Heart left ventricle (tissue), 16 donors: ENCODE data around the gene ABHD5. TPM values are rescaled to one million over a fixed set of nuclear protein-coding genes. Genes with fewer than 3 reads are reported as not detected.

Experiments
- ATAC-seq, 4 donors: fragments of 200-7000 bp; cut with Tn5 transposase; one replicate each; pipeline ENCODE4 v1.9.1; 2020 to 2022; ENCODE audit warnings: moderate library complexity in 4 of 4, mild to moderate bottlenecking in 3 of 4, moderate number of reproducible peaks in 1 of 4
- DNase-seq, 5 donors: peaks; one replicate each; pipeline ENCODE4 v3.0.0-alpha.2; 2020
- H3K27ac ChIP-seq, 12 donors: fragments of 200-600 bp; sonication (generic) in 4 of 12; one replicate each; pipeline versions ENCODE4 v1.5.0 to v1.8.0; 2016 to 2022; ENCODE audit warnings: mild to moderate bottlenecking in 2 of 12
- H3K27me3 ChIP-seq, 9 donors: fragments of 200-600 bp; sonication (generic) in 2 of 9; one replicate each; pipeline versions ENCODE4 v1.5.1 to v1.8.0; 2016 to 2022; ENCODE audit warnings: mild to moderate bottlenecking in 3 of 9
- H3K36me3 ChIP-seq, 9 donors: fragments of 200-600 bp; sonication (generic) in 2 of 9; one replicate each; pipeline versions ENCODE4 v1.5.0 to v1.8.0; 2018 to 2022; ENCODE audit warnings: mild to moderate bottlenecking in 2 of 9
- H3K4me1 ChIP-seq, 12 donors: fragments of 200-600 bp; sonication (generic) in 4 of 12; one replicate each; pipeline versions ENCODE4 v1.5.0 to v1.8.0; 2016 to 2022; ENCODE audit warnings: mild to moderate bottlenecking in 3 of 12
- H3K4me3 ChIP-seq, 12 donors: fragments of 200-600 bp; sonication (generic) in 4 of 12; one replicate each; pipeline versions ENCODE4 v1.5.0 to v1.8.0; 2017 to 2022; ENCODE audit warnings: mild to moderate bottlenecking in 9 of 12, moderate library complexity in 4 of 12
- H3K9me3 ChIP-seq, 12 donors: fragments of 200-600 bp; sonication (generic) in 4 of 12; one replicate each; pipeline versions ENCODE4 v1.5.0 to v1.8.0; 2016 to 2022; ENCODE audit warnings: mild to moderate bottlenecking in 1 of 12
- POLR2A ChIP-seq, 2 donors: fragments of 450-650 bp; IDR thresholded peaks; one replicate each; pipeline ENCODE4 v1.6.1; 2017; ENCODE audit warnings: antibody characterized with exemption in 2 of 2, mild to moderate bottlenecking in 2 of 2, moderate library complexity in 2 of 2
- WGBS, 4 donors: extraction: QIAGEN DNeasy Blood & Tissue Kit in 2 of 4; methylation state at CpG; one replicate each; pipeline versions ENCODE4 v1.1.5 to v1.1.7; 2013 to 2018; 5-methylcytosine and 5-hydroxymethylcytosine counted together
- intact Hi-C, 10 donors: fragments of 100-400 bp; cut with DNase I; formaldehyde crosslinking; loops; one replicate each; pipeline versions ENCODE4 v1.11.1 to v1.14.2; 2022
- polyA plus RNA-seq, 2 donors: library from polyadenylated mRNA; stranded (reverse); fragments of 200-250 nt; gene quantifications; one replicate each; pipeline ENCODE4 v1.2.3, GENCODE V29; 2013
- total RNA-seq, 9 donors: library from RNA; depleted of rRNA in 2 of 9; stranded (reverse); fragments of >200 nt in 2 of 9; fragmentation: NEBNext Ultra II Directional in 3 of 9; extraction: Animal tissue kit (Norgen Biotek cat#: 25700) in 3 of 9; gene quantifications; one replicate each; pipeline versions ENCODE4 v1.1.0 to v1.2.4, GENCODE V29; 2016 to 2023
- TF ChIP-seq, protein P1 (sequence below), 12 donors: fragments of 200-600 bp; sonication (generic) in 4 of 12; IDR thresholded peaks; one replicate each; pipeline versions ENCODE4 v1.5.0 to v1.8.0; 2018 to 2022; ENCODE audit warnings: antibody characterized with exemption in 12 of 12, mild to moderate bottlenecking in 5 of 12
- donor health status: ischemic (EF 13 %, LVEDD 7.1; RV severe dilation, severe dysfunction).
- donor health status: healthy with polysubstance abuse.
- donor health status: DM: no; HTN: yes; CAD: no.
- donor health status: DM: no; HTN: no; CAD: no.
- donor health status: ischemic (EF 25% LVEDD 6.9; RV normal size, moderate dysfunction).
- donor health status: ischemic (EF 25% LVEDD 5.7; RV mildly dilated, moderate dysfunction).
- donor health status: healthy.
- donor health status: DM: yes; HTN: yes; CAD: no.
- donor health status: ischemic (EF 35%, LVEDD 5.7; RV mildly dilated, moderate dysfunction).
- donor health status: nonischemic (EF 11% LVEDD 7.7; RV severe dilation, severe dysfunction).
- donor health status: DM: yes; HTN: yes; CAD: no.
- donor health status: PGD.
- donor health status: ischemic (EF 29% LVEDD 5.4; RV normal size, mild dysfunction).
- donor health status: nonischemic (EF 23%, LVEDD 6.1; RV moderate dilation, normal function).

The ABHD5 gene
- total and polyA plus RNA-seq, 11 donors = 8.5 to 103 (median 26.7) TPM

DNA sequence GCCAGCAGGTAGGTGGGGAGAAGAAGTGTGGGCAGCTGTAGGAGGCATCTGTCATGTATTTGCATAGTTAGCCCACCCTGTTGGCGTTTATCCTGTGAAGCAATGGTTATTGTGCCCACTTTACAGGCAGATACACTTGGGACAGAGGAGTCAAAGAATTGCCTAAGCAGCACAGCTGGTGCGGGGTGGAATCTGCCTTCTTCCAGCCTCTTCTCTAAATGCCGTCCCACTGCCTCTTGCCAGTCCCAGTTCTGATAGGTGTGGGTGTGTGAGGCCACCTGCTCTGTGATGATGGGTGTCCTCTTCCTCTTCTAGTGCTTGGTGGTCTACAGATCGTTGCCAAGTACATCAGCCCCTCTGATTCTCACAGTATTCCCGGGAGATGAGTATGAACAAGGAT, 80.9 kb downstream of the ABHD5 start:
- H3K36me3 ChIP-seq = no peaks in the 10 kb centered on the region
- no peaks in the 10 kb centered on the region for H3K9me3 ChIP-seq
- WGBS, 4 donors = 73 to 82% (median 77%) methylated on average over 5 of the region's 5 CpGs
- peak overlapping the region in 11 of 12 donors; percentile 81 to 90 (median 87) for H3K27ac ChIP-seq
- TF ChIP-seq POLR2A (IDR thresholded peaks at IDR 0.05) = no peak
- TF ChIP-seq, protein P1, sequence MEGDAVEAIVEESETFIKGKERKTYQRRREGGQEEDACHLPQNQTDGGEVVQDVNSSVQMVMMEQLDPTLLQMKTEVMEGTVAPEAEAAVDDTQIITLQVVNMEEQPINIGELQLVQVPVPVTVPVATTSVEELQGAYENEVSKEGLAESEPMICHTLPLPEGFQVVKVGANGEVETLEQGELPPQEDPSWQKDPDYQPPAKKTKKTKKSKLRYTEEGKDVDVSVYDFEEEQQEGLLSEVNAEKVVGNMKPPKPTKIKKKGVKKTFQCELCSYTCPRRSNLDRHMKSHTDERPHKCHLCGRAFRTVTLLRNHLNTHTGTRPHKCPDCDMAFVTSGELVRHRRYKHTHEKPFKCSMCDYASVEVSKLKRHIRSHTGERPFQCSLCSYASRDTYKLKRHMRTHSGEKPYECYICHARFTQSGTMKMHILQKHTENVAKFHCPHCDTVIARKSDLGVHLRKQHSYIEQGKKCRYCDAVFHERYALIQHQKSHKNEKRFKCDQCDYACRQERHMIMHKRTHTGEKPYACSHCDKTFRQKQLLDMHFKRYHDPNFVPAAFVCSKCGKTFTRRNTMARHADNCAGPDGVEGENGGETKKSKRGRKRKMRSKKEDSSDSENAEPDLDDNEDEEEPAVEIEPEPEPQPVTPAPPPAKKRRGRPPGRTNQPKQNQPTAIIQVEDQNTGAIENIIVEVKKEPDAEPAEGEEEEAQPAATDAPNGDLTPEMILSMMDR (IDR thresholded peaks at IDR 0.05) = no peak
- ATAC-seq = no peak
- H3K4me3 ChIP-seq = no peak overlapping the region
- no peak for DNase-seq
- no peaks in the 10 kb centered on the region for H3K27me3 ChIP-seq
- H3K4me1 ChIP-seq = peaks cover 0 to 54% (median 30%) of the 10 kb centered on the region in 12 donors
- intact Hi-C loops = loop anchor here in 3 of 10 donors (2.0 to 10.0 kb wide), 4 partner anchors 149 to 433 kb away; partner anchors contain the start of gene ANO10 (in 1 of the 3)

DNA sequence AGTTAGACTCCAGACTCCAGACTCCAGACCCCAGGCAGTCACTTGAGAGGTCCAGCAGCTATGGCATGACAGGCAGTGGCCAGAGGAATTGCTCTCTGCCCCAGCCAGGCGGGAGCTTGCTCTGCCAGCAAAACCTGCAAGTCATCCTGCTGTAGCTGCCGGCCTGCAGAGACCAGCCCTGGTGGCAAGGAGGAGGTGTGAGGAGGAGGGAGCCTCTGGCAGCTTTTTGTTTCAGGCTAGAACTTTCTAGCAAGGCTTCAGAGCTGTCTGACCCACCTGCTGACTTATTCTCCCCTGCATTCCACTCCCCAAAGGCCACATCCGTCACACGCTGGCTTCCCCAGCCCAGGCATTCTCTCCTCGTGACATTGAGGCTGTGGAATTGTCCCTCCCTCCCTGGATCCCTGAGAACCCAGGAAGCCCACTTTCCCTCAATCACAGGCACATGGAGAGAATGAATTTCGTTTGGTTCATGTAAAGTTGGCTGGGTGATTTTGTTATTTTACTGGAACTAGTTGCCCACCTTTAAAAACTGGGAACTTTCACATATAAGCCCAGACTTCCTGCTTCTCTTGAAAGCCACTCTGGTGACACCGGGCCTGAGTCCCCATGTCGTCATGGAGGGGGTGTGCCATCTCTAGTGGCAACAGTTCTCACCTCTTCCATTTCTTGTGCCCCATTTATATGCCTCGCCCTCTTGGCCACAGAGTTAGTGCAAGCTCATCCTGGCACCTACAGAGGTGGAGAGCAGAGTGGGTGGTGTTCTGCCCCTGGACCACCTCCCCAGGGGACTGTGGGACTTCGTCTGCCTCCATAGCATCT, 82.7 kb downstream of the ABHD5 start:
- intact Hi-C loops = loop anchor here in 2 of 10 donors (5.0 to 10.0 kb wide), 3 partner anchors 151 to 431 kb away; partner anchors contain the start of gene ANO10 (in 1 of the 2)
- no peak overlapping the region for H3K4me3 ChIP-seq
- 56 to 61% (median 59%) methylated on average over 10 of the region's 10 CpGs for WGBS, 4 donors
- peaks cover 0 to 40% (median 27%) of the 10 kb centered on the region in 12 donors for H3K4me1 ChIP-seq
- peak; percentile 42 to 70 (median 57) for DNase-seq
- H3K9me3 ChIP-seq = no peaks in the 10 kb centered on the region
- H3K27ac ChIP-seq = peak overlapping the region in 10 of 12 donors; percentile 26 to 77 (median 45)
- no peaks in the 10 kb centered on the region for H3K36me3 ChIP-seq
- TF ChIP-seq, protein P1 (IDR thresholded peaks at IDR 0.05) = no peak
- no peak for TF ChIP-seq POLR2A (IDR thresholded peaks at IDR 0.05)
- no peaks in the 10 kb centered on the region for H3K27me3 ChIP-seq
- peak in 2 of 4 donors; percentile 23 to 27 for ATAC-seq

DNA sequence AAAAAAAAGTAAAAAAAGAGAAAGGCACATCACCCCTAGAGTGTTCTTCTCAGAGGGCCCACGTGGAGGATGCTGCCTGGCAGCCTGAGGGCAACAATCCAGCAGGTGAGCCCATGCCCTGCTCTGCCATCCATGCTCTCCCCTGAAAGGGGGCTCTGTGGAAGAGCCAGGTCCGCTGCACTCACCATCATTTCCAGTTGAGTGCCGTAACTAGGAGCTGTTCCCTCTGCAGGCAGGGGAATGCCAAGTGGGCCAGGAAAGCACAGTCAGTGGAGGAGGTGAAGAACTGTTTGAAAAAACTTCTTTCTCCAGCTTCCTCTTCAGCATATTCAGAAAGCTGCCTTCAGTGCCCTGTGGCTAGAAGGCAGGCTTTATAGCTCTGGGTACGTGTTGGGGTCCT, 84.1 kb downstream of the ABHD5 start:
- H3K27me3 ChIP-seq = no peaks in the 10 kb centered on the region
- H3K9me3 ChIP-seq = no peaks in the 10 kb centered on the region
- H3K4me1 ChIP-seq = peaks cover 0 to 27% (median 16%) of the 10 kb centered on the region in 12 donors
- H3K36me3 ChIP-seq = no peaks in the 10 kb centered on the region
- DNase-seq (no peak), ATAC-seq (no peak)
- no peak for TF ChIP-seq POLR2A (IDR thresholded peaks at IDR 0.05)
- TF ChIP-seq, protein P1 (IDR thresholded peaks at IDR 0.05) = no peak
- H3K27ac ChIP-seq = no peak overlapping the region
- no peak overlapping the region for H3K4me3 ChIP-seq
- intact Hi-C loops = loop anchor here in 2 of 10 donors (5.0 to 10.0 kb wide), 3 partner anchors 152 to 430 kb away; partner anchors contain the start of gene ANO10 (in 1 of the 2)
- WGBS, 4 donors = 79 to 90% (median 83%) methylated on average over 4 of the region's 4 CpGs

DNA sequence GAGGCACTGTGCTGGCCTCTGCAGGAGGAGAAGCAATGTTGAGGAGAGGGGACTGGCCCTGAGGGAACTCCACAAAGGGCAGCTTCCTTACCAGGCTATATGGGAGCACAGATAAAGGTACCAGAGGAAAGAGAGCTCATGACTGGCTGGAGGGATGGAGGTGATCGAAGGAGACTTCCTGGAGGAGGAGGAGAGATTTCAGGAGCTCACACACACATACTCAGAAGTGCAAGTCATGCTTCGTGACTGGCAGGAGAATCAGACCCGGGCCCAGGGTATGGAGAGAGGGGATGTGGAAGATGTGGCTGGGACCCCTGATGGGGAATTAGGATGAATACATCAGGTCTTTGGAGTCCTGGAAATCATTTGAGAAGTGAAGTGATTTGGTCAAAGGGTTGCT, 85.4 kb downstream of the ABHD5 start:
- DNase-seq = no peak
- Histone ChIP-seq H3K9me3 (no peaks in the 10 kb centered on the region), H3K27me3 (no peaks in the 10 kb centered on the region), H3K4me1 (peaks cover 0 to 14% (median 4%) of the 10 kb centered on the region in 12 donors), H3K4me3 (no peak overlapping the region), H3K36me3 (no peaks in the 10 kb centered on the region), H3K27ac (no peak overlapping the region)
- TF ChIP-seq, protein P1 (IDR thresholded peaks at IDR 0.05) = no peak
- no peak for TF ChIP-seq POLR2A (IDR thresholded peaks at IDR 0.05)
- ATAC-seq = no peak
- WGBS, 4 donors = 90 to 93% (median 92%) methylated on average over 3 of the region's 3 CpGs
- intact Hi-C loops = loop anchor here in 2 of 10 donors (10.0 kb wide), 2 partner anchors 419 to 429 kb away; no protein-coding TSS in a partner anchor
